Activated effector memory CD4-positive, alpha-beta T cell treated with Interleukin-2 at 50 U/mL for 16 hours (primary cell): ENCODE data around the gene NAB1.
"Not testable (repeated sequence)": the region's sequence is repeated elsewhere in the genome, so short reads cannot be mapped to it uniquely, and the experiment has no call there.

Experiments used
- DNase-seq: peaks from one replicate; pipeline ENCODE4 v3.0.0-alpha.2; 2020

Gene NAB1

DNA sequence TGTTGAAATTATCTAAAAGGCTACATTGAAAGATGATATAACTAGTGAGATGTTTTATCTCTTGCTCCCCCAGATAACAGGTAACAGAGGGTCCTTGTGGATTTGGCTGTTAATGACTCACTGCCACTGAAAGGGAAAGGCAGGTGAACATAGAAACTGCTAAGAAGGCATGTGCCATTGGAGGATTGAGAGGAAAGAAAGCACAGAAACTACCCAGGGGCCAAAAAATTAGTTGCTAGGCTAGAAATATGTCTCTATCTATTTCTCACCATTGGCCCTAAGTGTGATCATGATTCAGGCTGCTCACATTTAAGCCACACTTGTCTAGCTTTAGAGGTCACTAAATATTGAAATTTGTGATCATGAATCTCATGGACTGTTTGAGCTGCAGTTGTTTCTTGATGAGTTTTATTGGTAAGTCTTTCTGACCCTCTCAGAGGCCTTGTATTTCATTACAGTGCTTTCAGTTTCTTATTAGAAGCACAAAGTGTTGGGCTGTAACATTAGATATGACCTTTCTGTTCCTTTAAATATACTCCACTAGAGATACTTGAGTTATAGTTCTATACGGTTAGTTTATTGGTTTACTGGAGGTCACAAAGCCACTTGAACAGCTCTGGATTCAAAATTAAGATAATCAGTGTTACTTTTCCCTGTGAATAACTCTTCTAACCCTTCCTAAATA, 26.2 kb downstream of the NAB1 start:
- no peak for DNase-seq

DNA sequence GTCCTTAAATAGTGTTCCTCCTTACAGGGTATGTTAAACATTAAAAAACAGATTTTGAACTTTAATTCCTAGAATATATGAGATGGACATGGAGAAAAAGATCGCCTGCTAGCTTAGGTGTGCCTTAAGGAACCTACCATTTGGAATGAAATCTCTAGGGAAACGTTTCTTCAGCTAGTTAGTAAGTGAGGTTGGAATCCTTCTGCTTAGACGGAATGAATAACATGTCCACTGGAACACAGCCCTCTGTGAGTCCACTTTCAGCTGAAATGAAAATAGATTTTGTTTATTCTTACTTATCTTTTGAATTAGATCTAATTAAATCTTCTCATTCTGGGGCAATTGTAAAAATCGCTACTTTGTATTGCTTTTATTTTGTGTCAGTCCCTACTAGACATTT, 28.4 kb downstream of the NAB1 start:
- no peak for DNase-seq

DNA sequence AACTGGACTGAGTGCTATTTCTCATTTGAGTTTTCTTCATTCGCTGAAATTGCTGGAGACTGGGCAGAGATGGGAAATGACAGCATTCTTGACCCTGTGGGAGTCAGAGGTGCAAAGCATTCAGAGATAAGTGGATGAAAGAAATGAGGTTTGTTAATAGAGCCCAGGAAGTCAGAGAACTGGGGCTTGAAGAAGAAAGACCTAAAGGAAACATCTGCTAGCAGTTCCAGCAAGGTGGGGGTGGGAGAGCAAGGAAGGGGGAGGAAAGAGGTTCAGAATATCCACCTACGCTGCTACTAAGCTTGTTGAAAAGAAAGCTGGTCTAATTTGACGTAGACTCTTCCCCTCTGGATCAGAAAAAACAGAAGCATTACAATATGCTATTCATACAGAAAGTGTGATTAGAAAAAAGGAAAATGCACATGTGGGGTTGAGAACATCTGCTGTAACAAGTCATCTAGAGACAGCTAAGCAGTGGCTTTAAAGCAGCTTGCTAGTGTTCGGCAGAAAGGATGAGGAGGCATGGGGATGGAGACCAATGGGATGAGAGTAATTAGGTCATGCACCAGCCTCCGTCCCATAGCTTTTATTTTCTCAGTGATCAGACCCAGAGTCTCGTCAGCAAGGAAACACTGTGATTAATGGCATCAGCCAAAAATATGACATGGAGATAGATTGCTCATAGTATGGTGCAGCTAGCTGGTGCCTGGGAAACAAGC, 29.7 kb downstream of the NAB1 start:
- no peak for DNase-seq

DNA sequence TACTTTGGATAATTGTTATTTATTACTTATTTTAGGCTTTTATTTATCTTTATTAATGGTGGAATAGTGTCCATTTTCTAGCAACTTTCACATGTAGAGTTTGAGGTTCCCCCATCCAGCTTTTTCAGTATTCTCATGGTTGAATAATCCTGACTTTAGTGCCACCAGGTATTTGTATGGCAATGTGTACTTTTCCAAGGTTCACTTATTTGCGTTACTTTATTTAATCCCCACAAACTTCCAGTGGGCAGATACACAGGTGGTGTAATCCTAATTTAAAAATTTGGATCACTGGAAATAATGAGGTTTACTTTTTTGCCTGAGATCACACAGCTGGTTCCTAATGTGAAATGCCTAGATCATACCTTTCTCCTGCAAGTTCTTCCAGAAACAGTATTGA, 30.5 kb downstream of the NAB1 start:
- DNase-seq: no peak

DNA sequence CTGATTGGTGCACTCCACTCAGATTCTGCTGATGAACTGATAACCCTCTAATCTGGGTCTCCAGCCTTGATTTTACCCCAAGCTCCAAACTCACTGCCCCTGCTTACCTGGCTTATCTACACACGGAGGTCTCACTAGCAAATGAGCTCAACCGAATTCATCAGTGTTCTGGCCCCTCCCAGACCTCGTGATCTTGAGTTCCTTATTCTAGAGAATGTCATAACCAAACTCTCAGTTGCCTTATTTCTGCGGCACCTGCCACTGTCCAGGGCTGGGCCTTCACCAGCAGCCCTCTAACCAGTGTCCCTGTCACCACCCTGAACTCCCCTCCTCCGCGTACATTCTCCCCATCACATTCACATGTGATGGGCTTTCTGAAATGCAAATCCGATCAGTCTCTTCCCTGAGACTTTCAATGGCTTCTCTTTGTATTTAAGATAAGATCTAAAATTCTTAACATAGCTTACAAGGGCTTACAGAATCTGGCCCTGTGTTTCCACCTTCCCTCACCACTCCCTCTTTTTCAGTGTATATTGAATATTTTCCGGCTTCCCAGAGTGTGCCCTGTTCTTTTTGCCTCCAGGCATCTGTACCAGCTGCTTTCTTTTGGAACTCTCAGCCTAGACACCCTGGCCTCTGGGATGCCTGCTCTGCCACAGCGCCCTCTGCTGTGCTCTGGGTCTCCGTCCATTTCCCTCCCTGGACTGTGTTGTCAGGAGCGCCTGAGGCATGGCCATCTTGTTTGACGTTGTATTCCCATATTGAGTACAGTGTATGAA, 31.1 kb downstream of the NAB1 start:
- DNase-seq: peak; percentile 39

DNA sequence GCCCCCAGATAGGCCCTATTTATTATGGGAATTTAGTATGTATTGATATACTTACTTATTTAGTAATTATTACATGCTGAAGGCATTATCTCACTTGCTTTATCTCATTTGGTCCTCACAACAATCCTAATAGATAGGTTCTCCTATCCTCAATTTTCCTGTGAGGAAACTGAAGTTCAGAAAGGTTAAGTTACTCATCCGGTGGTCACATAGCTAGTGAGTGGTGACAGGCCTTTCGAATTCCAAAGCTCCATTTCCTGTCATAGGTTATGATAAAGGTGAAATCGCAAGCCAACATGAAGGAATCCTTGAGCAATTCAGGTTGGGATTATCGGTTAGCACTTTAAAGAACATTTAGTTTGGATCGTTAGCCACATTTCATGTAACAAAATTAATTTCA, 33.3 kb downstream of the NAB1 start:
- DNase-seq: no peak

DNA sequence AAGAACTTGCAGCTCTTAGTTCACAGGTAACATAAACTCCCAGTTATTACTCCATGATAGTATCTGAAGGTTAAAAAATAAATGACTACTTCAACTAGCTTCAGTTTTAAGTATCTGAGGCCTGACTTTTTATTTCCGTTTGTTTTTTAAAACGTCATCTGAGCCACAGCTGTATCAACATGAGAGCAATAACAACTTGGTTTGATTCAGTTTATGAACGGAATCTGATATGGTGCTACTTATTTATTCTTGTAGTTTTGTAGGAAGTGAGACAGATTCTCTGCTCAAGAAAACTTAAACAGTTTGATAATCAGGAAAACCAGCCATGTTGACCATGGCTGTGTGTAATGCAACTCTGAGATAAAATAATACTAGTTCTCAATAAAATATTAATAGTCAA, 34.9 kb downstream of the NAB1 start:
- no peak for DNase-seq

DNA sequence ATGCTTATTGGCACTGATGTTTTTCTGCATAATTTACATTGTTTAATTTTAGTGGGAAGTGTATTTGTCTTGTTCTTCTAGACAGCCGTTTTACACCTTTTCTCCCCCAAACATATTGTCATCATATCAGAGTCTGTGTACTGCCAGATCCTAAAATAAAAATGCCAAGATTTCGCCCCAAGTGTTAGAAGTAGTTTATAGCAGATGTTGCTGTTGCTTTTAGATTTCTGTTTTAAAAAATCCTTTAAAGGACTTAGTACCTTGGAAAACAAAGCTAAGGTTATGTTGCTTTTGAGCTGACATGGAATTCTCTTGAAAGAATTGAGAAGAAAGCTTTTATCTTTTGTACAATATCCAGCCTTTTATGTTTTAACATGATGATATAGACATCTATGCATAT, 36.0 kb downstream of the NAB1 start:
- no peak for DNase-seq

DNA sequence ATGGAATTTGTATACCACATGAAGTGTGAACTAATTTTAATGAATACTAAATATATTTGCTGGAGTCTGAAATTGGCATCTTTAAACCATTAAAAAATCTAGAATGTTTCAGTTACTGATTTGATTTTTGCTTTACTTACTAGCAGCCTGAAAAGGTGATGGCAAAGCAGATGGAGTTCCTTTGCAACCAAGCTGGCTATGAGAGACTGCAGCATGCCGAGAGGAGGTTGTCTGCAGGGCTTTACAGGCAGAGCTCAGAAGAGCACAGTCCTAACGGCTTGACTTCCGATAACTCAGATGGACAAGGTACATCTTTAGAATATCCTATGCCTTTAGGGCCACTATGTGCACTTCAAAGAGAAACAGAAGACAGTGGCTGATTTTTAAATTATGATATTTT, 36.5 kb downstream of the NAB1 start:
- DNase-seq: no peak

DNA sequence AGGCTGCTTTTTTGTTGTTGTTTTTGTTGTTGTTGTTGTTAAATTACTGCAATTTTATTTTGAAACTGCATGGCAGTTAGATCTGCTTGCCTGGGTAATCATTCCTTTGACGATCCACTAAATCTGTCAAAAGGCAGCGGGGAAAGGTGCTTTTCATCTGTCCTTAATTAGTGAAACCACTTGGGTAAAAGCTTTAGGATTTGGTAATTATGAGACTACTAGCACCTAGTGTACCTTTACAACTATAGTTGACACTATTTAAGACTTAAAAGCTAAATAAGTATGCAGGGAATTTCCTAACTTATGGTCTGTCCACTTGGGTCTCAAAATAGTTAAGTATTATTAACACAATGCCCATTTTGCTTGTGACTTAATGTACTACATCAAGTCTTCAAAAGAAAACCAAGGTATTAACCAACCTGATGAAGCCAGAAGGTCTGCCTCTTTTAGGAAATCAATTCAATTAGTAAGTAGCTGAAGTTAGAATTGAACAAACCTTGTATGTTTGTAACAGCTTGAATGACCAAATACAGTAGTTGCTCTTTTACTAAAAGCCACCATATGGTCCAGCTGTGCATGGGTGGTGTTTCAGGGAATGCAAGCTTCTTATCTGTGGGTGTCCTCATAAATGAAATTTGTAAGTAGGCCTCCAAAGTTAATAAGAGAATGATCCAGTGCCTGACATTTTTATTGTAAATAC, 44.8 kb downstream of the NAB1 start:
- no peak for DNase-seq

DNA sequence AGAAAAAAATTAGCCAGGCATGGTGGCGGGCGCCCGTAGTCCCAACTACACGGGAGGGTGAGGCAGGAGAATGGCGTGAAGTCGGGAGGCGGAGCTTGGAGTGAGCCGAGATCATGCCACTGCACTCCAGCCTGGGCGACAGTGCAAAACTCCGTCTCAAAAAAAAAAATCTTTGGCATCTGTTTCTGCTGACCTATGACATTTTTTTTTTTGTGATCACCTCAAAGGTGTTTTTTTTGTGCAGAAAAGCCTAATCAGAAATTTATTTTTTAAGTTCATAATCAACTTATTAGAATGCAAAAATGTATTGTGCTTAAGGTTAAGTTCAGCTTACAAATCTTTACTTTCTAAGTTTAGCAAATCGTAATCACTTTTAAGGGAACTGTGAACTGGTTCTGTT, 45.6 kb downstream of the NAB1 start:
- DNase-seq: no peak

DNA sequence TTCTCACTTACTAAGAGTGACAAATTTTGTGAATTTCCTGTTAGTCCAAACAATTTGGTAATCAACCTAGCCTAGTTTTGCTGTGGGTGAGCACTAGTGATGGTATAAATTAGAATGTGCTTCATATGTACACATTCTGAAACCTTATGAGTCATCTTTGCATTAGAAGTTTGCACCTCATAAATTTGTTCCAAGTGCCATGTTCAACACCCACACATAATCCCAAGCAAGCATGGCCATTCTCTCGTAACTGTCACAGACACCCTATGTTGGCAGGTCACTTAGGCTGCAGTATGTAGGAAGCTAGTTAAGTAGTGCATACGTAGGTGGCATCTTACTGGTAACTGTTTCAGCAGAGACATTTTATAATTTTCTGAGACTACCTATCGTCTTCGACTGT, 46.9 kb downstream of the NAB1 start:
- DNase-seq: no peak

DNA sequence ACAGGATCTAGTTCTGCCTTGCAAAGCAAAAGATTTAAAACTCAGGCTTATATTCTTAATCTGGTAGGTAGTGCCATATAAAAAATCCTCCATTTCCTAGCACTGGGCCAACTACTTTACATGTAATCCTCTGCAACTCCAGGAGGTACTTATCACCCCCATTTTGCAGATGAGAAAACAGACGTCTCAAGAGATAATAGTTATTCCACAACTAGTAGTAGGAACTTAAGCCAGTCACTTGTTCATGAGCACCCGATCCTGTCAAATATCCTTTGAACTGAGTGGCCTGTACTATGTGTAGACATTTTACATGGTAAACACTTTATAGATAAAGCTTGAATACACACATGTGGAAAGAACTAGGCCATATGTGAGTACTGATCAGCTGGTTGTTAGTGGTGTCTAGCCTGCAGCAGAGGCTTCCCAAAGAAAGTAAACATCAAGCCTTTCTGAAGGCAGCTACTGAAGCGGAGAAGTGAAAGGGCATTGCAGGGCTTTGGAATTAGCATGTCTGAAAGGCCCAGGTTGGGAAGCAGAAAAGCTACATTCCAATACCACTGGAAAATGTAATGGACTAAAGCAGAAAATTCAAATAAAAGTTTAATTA, 48.0 kb downstream of the NAB1 start:
- no peak for DNase-seq

DNA sequence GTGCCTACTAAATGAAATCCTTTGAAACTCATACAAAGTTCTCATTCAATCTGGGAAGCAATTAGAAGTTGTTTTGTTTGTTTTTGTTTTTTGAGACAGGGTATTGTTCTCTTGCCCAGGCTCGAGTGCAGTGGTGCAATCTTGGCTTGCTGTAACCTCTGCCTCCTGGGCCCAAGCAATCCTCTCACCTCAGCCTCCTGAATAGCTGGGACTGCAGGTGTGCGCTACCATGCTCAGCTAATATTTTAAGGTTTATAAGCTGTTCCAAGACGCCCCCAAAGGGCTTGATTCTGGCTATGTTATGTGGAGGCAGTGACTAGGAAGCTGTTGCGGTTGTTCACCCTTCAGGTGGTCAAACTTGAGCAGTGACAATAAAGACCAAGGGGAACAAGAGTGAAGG, 48.5 kb downstream of the NAB1 start:
- no peak for DNase-seq

DNA sequence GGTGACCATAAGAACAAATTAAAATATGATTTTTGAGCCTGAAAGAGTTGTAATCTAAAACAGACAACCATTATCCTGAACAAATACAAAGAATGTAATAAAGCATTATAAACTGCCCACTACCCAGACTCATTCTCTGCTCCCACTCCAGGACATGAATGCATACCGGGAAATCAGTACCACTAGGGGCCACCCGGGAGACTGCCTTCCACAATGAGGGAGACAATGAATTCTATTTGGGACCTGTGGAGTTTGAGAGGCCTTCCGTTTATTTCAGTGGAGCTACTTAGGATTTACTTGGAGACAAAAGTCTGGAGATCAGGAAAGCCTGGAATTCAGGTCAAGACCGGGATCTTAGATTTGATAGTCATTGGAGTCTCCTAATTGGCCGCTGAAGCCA, 50.0 kb downstream of the NAB1 start:
- no peak for DNase-seq

DNA sequence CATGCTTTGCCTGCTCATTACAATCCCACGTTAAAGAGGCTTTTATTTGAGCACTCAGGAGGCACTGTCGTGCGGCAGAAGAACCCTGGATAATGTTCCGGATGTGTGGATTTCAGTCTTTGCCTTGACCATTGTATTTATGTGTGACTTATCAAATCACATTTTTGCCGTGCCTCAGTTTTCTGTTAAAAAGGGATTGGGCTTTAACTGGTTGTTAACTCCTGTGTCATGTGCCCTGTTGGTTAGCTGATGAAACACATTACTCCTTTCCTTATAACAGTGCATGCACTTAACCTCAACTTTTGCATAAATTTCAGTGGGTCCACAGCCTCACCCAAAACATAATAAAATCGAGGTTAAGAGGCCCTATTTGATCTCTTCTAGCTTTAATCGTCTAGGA, 52.7 kb downstream of the NAB1 start:
- DNase-seq: no peak

DNA sequence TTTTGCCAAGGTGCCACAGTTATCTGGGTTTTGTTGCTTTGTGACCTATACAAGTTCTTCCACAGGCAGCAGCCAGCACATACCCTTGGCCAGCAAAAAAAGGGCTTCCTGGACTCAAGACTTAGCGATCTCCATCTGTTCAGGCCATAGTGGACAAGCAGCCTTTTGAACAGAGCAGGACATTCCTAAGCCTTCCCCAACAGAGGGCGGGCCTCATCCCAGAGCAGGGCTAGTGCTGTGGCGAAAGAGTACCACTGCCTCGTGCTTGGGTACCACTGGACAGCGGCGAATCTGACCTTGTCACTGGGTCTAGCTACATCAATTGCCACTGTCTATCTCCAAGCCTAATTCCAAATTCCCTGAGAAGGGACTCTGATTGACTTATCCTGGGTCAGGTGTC, 56.4 kb downstream of the NAB1 start:
- DNase-seq: no peak

DNA sequence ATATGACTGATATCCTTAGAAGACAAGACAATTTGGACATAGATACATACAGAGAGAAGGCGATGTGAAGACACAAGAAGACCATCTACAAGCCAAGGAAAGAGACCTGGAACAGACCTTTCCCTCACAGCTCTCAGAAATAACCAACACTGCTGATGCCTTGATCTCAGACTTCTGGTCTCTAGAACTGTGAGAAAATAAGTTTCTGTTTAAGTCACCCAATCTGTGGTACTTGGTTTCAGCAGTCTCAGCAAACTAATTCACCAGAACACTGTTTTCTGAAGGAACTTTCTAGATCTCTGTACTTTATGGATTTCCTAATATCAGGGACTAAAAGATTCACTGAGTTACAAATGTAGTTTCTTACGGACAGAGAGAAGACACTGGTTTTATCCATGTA, 58.8 kb downstream of the NAB1 start:
- DNase-seq: no peak

DNA sequence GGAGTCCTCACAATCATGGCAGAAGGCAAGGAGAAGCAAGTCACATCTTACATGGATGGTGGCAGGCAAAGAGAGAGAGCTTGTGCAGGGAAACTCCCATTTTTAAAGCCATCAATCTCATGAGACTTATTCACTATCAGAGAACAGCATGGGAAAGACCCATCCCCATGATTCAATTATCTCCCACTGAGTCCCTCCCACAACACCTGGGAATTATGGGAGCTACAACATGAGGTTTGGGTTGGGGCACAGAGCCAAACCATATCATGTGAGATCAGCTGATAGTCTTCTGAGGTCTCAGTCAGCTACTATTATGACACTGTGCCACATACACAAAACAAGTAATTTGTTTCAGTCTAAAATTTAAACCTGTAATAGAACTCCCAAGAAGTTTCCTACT, 59.8 kb downstream of the NAB1 start:
- not testable (repeated sequence) for DNase-seq

DNA sequence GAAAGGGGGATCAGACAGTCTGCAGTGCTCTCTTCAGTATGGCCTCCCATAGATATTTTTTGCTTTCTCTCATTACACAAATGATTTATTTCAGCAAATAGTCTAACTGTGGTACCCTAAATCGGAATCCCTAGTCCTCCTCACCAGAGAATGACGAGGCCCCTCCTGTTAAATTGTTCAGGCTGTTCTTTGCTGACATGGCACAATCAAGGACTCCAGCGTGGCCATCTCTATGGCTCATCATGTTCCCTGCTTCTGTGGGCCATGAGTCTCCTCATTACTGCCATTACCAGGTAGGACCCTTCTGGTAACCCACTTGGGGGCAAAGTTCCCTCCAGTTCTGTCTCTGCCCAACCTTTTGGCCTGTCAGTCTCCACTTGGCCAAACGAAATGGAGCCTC, 62.2 kb downstream of the NAB1 start:
- DNase-seq: no peak

DNA sequence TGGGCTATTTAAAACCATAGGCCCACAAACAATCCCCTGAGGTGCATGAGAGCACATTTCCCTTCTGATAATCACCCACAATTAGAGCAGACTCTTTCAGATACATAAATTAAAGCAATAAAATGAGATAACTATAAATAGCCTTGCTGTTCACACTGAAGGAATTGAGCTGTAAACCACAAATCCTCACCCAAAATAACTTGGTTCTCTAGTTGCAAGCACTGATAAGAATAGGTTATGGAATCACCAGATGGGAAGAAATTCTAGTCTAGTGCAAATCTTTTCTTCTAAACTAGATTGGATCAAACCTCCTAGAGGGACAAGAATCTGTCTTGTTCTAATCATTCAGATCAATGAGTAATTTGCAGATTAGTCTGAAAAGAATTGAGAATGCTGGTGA, 64.6 kb downstream of the NAB1 start:
- DNase-seq: no peak

DNA sequence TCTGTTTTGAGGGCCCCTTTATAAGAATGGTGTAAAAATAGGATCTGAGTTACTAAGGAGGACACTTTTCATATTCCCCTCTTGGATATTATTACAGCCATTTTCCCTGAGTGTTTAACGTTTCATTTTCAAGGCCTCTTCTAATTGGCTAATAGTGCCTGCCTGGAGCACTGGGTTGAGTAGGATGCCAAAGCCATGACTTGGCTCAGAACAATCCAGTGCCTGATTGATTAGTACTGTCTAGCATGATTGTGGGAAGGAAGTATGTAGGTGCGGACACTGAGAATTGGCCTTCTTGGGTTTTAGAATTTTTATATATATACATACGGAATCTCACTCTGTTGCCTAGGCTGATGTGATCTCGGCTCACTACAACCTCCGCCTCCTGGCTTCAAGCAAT, 66.1 kb downstream of the NAB1 start:
- DNase-seq: no peak

DNA sequence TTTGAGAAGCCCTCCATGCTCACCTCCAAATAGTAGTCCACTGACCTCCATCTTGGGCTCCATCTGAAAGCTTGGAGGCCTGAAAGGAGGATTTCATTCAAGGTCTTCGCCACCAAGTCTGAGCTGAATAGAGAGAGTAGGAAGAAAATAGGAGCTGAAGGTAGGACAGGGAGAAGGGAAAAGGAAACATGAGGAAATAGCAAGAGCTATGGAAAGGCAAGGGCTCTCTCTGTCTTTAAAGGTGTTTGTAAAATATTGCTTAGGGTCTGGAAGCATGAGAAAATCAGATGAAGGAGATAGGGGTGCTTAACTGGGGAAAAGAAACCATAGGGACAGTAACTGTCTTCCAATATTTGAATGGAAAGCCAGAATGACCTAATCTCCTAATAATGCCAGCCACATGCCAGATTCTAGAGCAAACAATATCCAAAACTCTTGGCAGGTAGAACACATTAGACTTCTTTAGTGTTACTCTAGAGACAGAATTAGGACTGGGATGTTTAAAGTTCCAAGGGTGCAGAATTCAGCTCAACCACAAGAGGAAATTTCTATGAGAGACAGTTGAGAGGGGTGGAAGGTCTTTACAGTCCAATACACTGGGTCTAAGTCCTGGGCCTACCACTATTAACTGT, 67.4 kb downstream of the NAB1 start:
- no peak for DNase-seq
